Endothelial cell (in vitro differentiated cells): ENCODE measurements around the gene CFAP68. TPM values are rescaled to one million over a fixed set of nuclear protein-coding genes. Genes with fewer than 3 reads are reported as not detected.

Experiments used
- DNase-seq: peaks from one replicate; pipeline ENCODE4 v3.0.0; 2021; ENCODE audit warnings: low spot score
- H3K27ac Mint-ChIP-seq: one replicate; pipeline ENCODE4 v1.8.0; 2021; ENCODE audit warnings: mixed read lengths, inconsistent platforms; ENCODE audit not compliant: unreplicated experiment
- H3K27me3 Mint-ChIP-seq: one replicate; pipeline ENCODE4 v1.8.0; 2021; ENCODE audit warnings: mild to moderate bottlenecking, moderate library complexity, mixed read lengths, inconsistent platforms; ENCODE audit not compliant: unreplicated experiment
- H3K36me3 Mint-ChIP-seq: one replicate; pipeline ENCODE4 v1.8.0; 2021; ENCODE audit warnings: mild to moderate bottlenecking, low read depth, mixed read lengths, inconsistent platforms; ENCODE audit not compliant: unreplicated experiment
- H3K4me1 Mint-ChIP-seq: one replicate; pipeline ENCODE4 v1.8.0; 2021; ENCODE audit warnings: mild to moderate bottlenecking, mixed read lengths, inconsistent platforms; ENCODE audit not compliant: unreplicated experiment
- H3K4me3 Mint-ChIP-seq: one replicate; pipeline ENCODE4 v1.8.0; 2021; ENCODE audit warnings: mild to moderate bottlenecking, mixed read lengths, inconsistent platforms; ENCODE audit not compliant: unreplicated experiment
- H3K9me3 Mint-ChIP-seq: one replicate; pipeline ENCODE4 v1.8.0; 2021; ENCODE audit warnings: mixed read lengths, inconsistent platforms; ENCODE audit not compliant: unreplicated experiment
- CTCF ChIP-seq: fragments of 200-600 bp; sonication (generic); IDR thresholded peaks from one replicate; pipeline ENCODE4 v1.5.0; 2021; ENCODE audit warnings: antibody characterized with exemption; ENCODE audit not compliant: unreplicated experiment
- total RNA-seq: library from RNA; stranded (reverse); fragmentation: NEBNext Ultra II Directional; extraction: Animal tissue kit (Norgen Biotek cat#: 25700); gene quantifications from one replicate; pipeline ENCODE4 v1.2.1, GENCODE V29; 2021; ENCODE audit not compliant: unreplicated experiment

Gene CFAP68
- total RNA-seq, 1 donor from 2014 or later, result 35.6 TPM

- peaks cover 3% of the 10 kb centered on the region for H3K27me3 Mint-ChIP-seq
- no peaks in the 10 kb centered on the region for H3K9me3 Mint-ChIP-seq
- no peak overlapping the region for H3K27ac Mint-ChIP-seq
- H3K36me3 Mint-ChIP-seq, result no peaks in the 10 kb centered on the region
- peak; percentile 96 for TF ChIP-seq CTCF
- no peak overlapping the region for H3K4me3 Mint-ChIP-seq
- peak; percentile 82 for DNase-seq
- H3K4me1 Mint-ChIP-seq, result no peaks in the 10 kb centered on the region
Observed at GRCh38 chr11:111841370-111842053, 37.8 kb upstream of the CFAP68 start.

- no peaks in the 10 kb centered on the region for H3K4me1 Mint-ChIP-seq
- TF ChIP-seq CTCF, result no peak
- peaks cover 3% of the 10 kb centered on the region for H3K27me3 Mint-ChIP-seq
- H3K36me3 Mint-ChIP-seq, result peaks cover 5% of the 10 kb centered on the region
- no peak for DNase-seq
- no peaks in the 10 kb centered on the region for H3K9me3 Mint-ChIP-seq
- H3K27ac Mint-ChIP-seq, result no peak overlapping the region
- H3K4me3 Mint-ChIP-seq, result no peak overlapping the region
Observed at GRCh38 chr11:111843661-111844060, 35.7 kb upstream of the CFAP68 start.

GRCh38 chr11:111845276-111846028 is 33.9 kb upstream of the CFAP68 start:
- H3K9me3 Mint-ChIP-seq, result no peaks in the 10 kb centered on the region
- H3K4me1 Mint-ChIP-seq, result no peaks in the 10 kb centered on the region
- H3K27ac Mint-ChIP-seq, result no peak overlapping the region
- peaks cover 5% of the 10 kb centered on the region for H3K27me3 Mint-ChIP-seq
- peaks cover 10% of the 10 kb centered on the region for H3K36me3 Mint-ChIP-seq
- no peak for TF ChIP-seq CTCF
- H3K4me3 Mint-ChIP-seq, result no peak overlapping the region
- DNase-seq, result no peak

- H3K36me3 Mint-ChIP-seq, result peaks cover 10% of the 10 kb centered on the region
- H3K4me3 Mint-ChIP-seq, result no peak overlapping the region
- peaks cover 5% of the 10 kb centered on the region for H3K27me3 Mint-ChIP-seq
- TF ChIP-seq CTCF, result no peak
- no peak overlapping the region for H3K27ac Mint-ChIP-seq
- no peak for DNase-seq
- H3K4me1 Mint-ChIP-seq, result no peaks in the 10 kb centered on the region
- no peaks in the 10 kb centered on the region for H3K9me3 Mint-ChIP-seq
Observed at GRCh38 chr11:111846063-111846462, 33.3 kb upstream of the CFAP68 start.

DNA sequence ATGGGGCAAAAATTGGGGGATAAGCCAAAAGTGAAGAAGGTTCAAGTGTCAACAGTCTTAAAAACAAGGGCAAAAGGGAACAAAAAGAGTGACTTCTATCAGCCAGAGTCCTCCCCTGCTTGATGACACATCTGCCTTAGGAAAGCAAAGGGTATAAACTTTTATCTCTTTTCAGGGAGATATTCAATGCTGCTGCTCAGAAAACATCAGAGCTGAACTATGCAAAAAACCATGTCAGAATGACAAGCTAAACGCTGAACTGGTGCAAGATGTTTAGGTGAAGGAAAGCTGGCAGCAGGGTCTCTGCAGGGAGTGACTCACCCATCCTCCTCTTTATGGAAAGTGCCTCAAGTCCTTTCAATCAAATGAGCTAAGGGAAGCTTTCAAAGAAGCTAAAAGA is 32.7 kb upstream of the CFAP68 start:
- no peaks in the 10 kb centered on the region for H3K9me3 Mint-ChIP-seq
- DNase-seq, result no peak
- H3K4me3 Mint-ChIP-seq, result no peak overlapping the region
- no peaks in the 10 kb centered on the region for H3K4me1 Mint-ChIP-seq
- peaks cover 10% of the 10 kb centered on the region for H3K36me3 Mint-ChIP-seq
- H3K27me3 Mint-ChIP-seq, result peaks cover 1% of the 10 kb centered on the region
- H3K27ac Mint-ChIP-seq, result no peak overlapping the region
- no peak for TF ChIP-seq CTCF
